Activated T-cell treated with anti-CD3 and anti-CD28 coated beads, Interleukin-2, amount 50 U/mL, for 72 hours (primary cell): ENCODE measurements around the gene PIP. TPM values are rescaled to one million over a fixed set of nuclear protein-coding genes. Genes with fewer than 3 reads are reported as not detected.
"Not testable (repeated sequence)": the region's sequence is repeated elsewhere in the genome, so short reads cannot be mapped to it uniquely, and the experiment has no call there.

Experiments used
- ATAC-seq, 2 donors: fragments of 150-1000 bp; cut with Tn5 transposase; replicated peaks in 1 of 2; 2 replicates each; pipeline ENCODE4 v1.10.0; 2021; ENCODE audit warnings: moderate library complexity in 2 of 2, mild to moderate bottlenecking in 1 of 2
- DNase-seq, 2 donors: peaks; one replicate each; pipeline ENCODE4 v3.0.0; 2021 to 2022; ENCODE audit warnings: mixed read lengths in 1 of 2
- H3K27ac Mint-ChIP-seq: one replicate; pipeline ENCODE4 v1.8.0; 2022; ENCODE audit warnings: mild to moderate bottlenecking, moderate library complexity, mixed read lengths
- H3K27me3 Mint-ChIP-seq: one replicate; pipeline ENCODE4 v1.8.0; 2022; ENCODE audit warnings: low read depth, mixed read lengths
- H3K36me3 Mint-ChIP-seq, 2 donors: one replicate each; pipeline ENCODE4 v1.8.0; 2022; ENCODE audit warnings: mixed read lengths in 2 of 2, mild to moderate bottlenecking in 1 of 2; ENCODE audit not compliant: insufficient read depth in 2 of 2
- H3K4me1 Mint-ChIP-seq: one replicate; pipeline ENCODE4 v1.8.0; 2022; ENCODE audit warnings: low read depth, mixed read lengths
- H3K4me3 Mint-ChIP-seq, 2 donors: one replicate each; pipeline ENCODE4 v1.8.0; 2022; ENCODE audit warnings: mild to moderate bottlenecking in 2 of 2, mixed read lengths in 2 of 2, moderate library complexity in 2 of 2
- H3K9me3 Mint-ChIP-seq, 2 donors: one replicate each; pipeline ENCODE4 v1.8.0; 2022; ENCODE audit warnings: mixed read lengths in 2 of 2
- total RNA-seq, 2 donors: library from RNA; stranded (reverse); gene quantifications; one replicate each; pipeline ENCODE4 v1.2.3, GENCODE V29; 2022

The PIP gene
- total RNA-seq, 2 donors from 2014 or later = not detected

GRCh38 chr7:143129477-143129876 is 2.4 kb upstream of the PIP start:
- H3K9me3 Mint-ChIP-seq = peaks cover 0 to under 1% of the 10 kb centered on the region in 2 donors
- peaks cover 17% of the 10 kb centered on the region for H3K27me3 Mint-ChIP-seq
- no peak overlapping the region for H3K27ac Mint-ChIP-seq
- no peak for ATAC-seq
- peaks cover 1 to 2% of the 10 kb centered on the region in 2 donors for H3K36me3 Mint-ChIP-seq
- H3K4me1 Mint-ChIP-seq = no peaks in the 10 kb centered on the region
- H3K4me3 Mint-ChIP-seq = no peak overlapping the region
- no peak for DNase-seq

GRCh38 chr7:143130541-143130940 is 1.3 kb upstream of the PIP start:
- no peaks in the 10 kb centered on the region for H3K4me1 Mint-ChIP-seq
- H3K27me3 Mint-ChIP-seq = peaks cover 26% of the 10 kb centered on the region
- DNase-seq = no peak
- ATAC-seq = no peak
- H3K9me3 Mint-ChIP-seq = no peaks in the 10 kb centered on the region
- H3K36me3 Mint-ChIP-seq = peaks cover 0 to 2% of the 10 kb centered on the region in 2 donors
- H3K27ac Mint-ChIP-seq = no peak overlapping the region
- no peak overlapping the region for H3K4me3 Mint-ChIP-seq

- H3K9me3 Mint-ChIP-seq = peaks cover 6 to 10% of the 10 kb centered on the region in 2 donors
- no peak for ATAC-seq
- no peak overlapping the region for H3K4me3 Mint-ChIP-seq
- peaks cover 3 to 4% of the 10 kb centered on the region in 2 donors for H3K36me3 Mint-ChIP-seq
- H3K27me3 Mint-ChIP-seq = peaks cover 7% of the 10 kb centered on the region
- H3K27ac Mint-ChIP-seq = no peak overlapping the region
- H3K4me1 Mint-ChIP-seq = no peaks in the 10 kb centered on the region
- DNase-seq = no peak
These were observed 15.2 kb downstream of the PIP start for GRCh38 chr7:143147070-143147469.

- peaks cover 3 to 4% of the 10 kb centered on the region in 2 donors for H3K36me3 Mint-ChIP-seq
- H3K27me3 Mint-ChIP-seq = peaks cover 7% of the 10 kb centered on the region
- ATAC-seq (no peak), DNase-seq (no peak)
- no peak overlapping the region for H3K4me3 Mint-ChIP-seq
- no peaks in the 10 kb centered on the region for H3K4me1 Mint-ChIP-seq
- no peak overlapping the region for H3K27ac Mint-ChIP-seq
- H3K9me3 Mint-ChIP-seq = peaks cover 6 to 10% of the 10 kb centered on the region in 2 donors
These were observed 16.2 kb downstream of the PIP start for GRCh38 chr7:143148050-143148449.

- DNase-seq (no peak), ATAC-seq (no peak)
- Mint-ChIP-seq H3K4me3 (no peak overlapping the region), H3K36me3 (peaks cover 3 to 4% of the 10 kb centered on the region in 2 donors), H3K27me3 (peaks cover 7% of the 10 kb centered on the region), H3K9me3 (peaks cover 6 to 10% of the 10 kb centered on the region in 2 donors), H3K27ac (no peak overlapping the region), H3K4me1 (no peaks in the 10 kb centered on the region)
These were observed 16.8 kb downstream of the PIP start for GRCh38 chr7:143148651-143149050.

- H3K4me3 Mint-ChIP-seq, H3K27me3 Mint-ChIP-seq, H3K4me1 Mint-ChIP-seq, DNase-seq, H3K9me3 Mint-ChIP-seq, H3K27ac Mint-ChIP-seq, ATAC-seq, H3K36me3 Mint-ChIP-seq: not testable (repeated sequence)
These were observed 18.8 kb downstream of the PIP start for GRCh38 chr7:143150696-143151095.

GRCh38 chr7:143158617-143159016 is 26.7 kb downstream of the PIP start:
- H3K4me1 Mint-ChIP-seq, H3K27ac Mint-ChIP-seq, H3K4me3 Mint-ChIP-seq, H3K9me3 Mint-ChIP-seq, ATAC-seq, H3K27me3 Mint-ChIP-seq, DNase-seq, H3K36me3 Mint-ChIP-seq: not testable (repeated sequence)

- DNase-seq (no peak), ATAC-seq (no peak)
These were observed 39.8 kb downstream of the PIP start for GRCh38 chr7:143171697-143172096.

GRCh38 chr7:143172354-143172753 is 40.5 kb downstream of the PIP start:
- Mint-ChIP-seq H3K9me3 (peaks cover 0 to 3% of the 10 kb centered on the region in 2 donors), H3K36me3 (peaks cover under 1 to 3% of the 10 kb centered on the region in 2 donors), H3K27ac (no peak overlapping the region), H3K4me3 (no peak overlapping the region), H3K4me1 (no peaks in the 10 kb centered on the region), H3K27me3 (peaks cover 21% of the 10 kb centered on the region)
- DNase-seq (no peak), ATAC-seq (no peak)

More at GRCh38 chr7:143171697-143172096, 39.8 kb downstream of the PIP start:
- Mint-ChIP-seq H3K27ac (no peak overlapping the region), H3K9me3 (peaks cover 0 to 4% of the 10 kb centered on the region in 2 donors), H3K27me3 (peaks cover 21% of the 10 kb centered on the region), H3K4me1 (no peaks in the 10 kb centered on the region), H3K4me3 (no peak overlapping the region), H3K36me3 (peaks cover 2 to 3% of the 10 kb centered on the region in 2 donors)

- Mint-ChIP-seq H3K27ac (no peak overlapping the region), H3K9me3 (peaks cover 4% of the 10 kb centered on the region in 2 donors), H3K36me3 (peaks cover 4% of the 10 kb centered on the region in 2 donors), H3K27me3 (peaks cover 13% of the 10 kb centered on the region), H3K4me1 (no peaks in the 10 kb centered on the region), H3K4me3 (no peak overlapping the region)
- ATAC-seq (no peak), DNase-seq (no peak)
These were observed 44.3 kb downstream of the PIP start for GRCh38 chr7:143176128-143176527.

GRCh38 chr7:143177374-143178119 is 45.7 kb downstream of the PIP start:
- no peak for ATAC-seq
- DNase-seq = no peak
- Mint-ChIP-seq H3K27ac (no peak overlapping the region), H3K27me3 (peaks cover 13% of the 10 kb centered on the region), H3K36me3 (peaks cover 4% of the 10 kb centered on the region in 2 donors), H3K4me1 (no peaks in the 10 kb centered on the region), H3K4me3 (no peak overlapping the region), H3K9me3 (peaks cover 4 to 6% of the 10 kb centered on the region in 2 donors)

- H3K9me3 Mint-ChIP-seq, H3K4me1 Mint-ChIP-seq, ATAC-seq, H3K36me3 Mint-ChIP-seq, DNase-seq, H3K27ac Mint-ChIP-seq, H3K4me3 Mint-ChIP-seq: not testable (repeated sequence)
- peaks cover 12% of the 10 kb centered on the region for H3K27me3 Mint-ChIP-seq
These were observed 48.9 kb downstream of the PIP start for GRCh38 chr7:143180771-143181170.

GRCh38 chr7:143181349-143181748 is 49.5 kb downstream of the PIP start:
- peaks cover 12% of the 10 kb centered on the region for H3K27me3 Mint-ChIP-seq
- no peaks in the 10 kb centered on the region for H3K4me1 Mint-ChIP-seq
- H3K36me3 Mint-ChIP-seq = peaks cover 4% of the 10 kb centered on the region in 2 donors
- no peak overlapping the region for H3K27ac Mint-ChIP-seq
- no peak overlapping the region for H3K4me3 Mint-ChIP-seq
- no peak for ATAC-seq
- DNase-seq = no peak
- peaks cover 4 to 6% of the 10 kb centered on the region in 2 donors for H3K9me3 Mint-ChIP-seq

GRCh38 chr7:143183024-143183423 is 51.1 kb downstream of the PIP start, which contains the start of gene TAS2R39:
Gene TAS2R39, plus strand, starts transcription at chr7:143183419. Its CDS starts 0 bp downstream, at chr7:143183419.
- H3K9me3 Mint-ChIP-seq = peaks cover 2 to 3% of the 10 kb centered on the region in 2 donors
- no peaks in the 10 kb centered on the region for H3K4me1 Mint-ChIP-seq
- H3K4me3 Mint-ChIP-seq = no peak within 1 kb of the TSS
- peaks cover 1 to 4% of the 10 kb centered on the region in 2 donors for H3K36me3 Mint-ChIP-seq
- DNase-seq (no peak), ATAC-seq (no peak)
- H3K27me3 Mint-ChIP-seq = peaks cover 12% of the 10 kb centered on the region
- no peak within 1 kb of the TSS for H3K27ac Mint-ChIP-seq
